ENCODE results near the gene CCDC51. TPM values are rescaled to one million over a fixed set of nuclear protein-coding genes. Genes with fewer than 3 reads are reported as not detected.

CCDC51 gene
- polyA plus RNA-seq, 1 donor from 2014 or later: 13.4 TPM

DNA sequence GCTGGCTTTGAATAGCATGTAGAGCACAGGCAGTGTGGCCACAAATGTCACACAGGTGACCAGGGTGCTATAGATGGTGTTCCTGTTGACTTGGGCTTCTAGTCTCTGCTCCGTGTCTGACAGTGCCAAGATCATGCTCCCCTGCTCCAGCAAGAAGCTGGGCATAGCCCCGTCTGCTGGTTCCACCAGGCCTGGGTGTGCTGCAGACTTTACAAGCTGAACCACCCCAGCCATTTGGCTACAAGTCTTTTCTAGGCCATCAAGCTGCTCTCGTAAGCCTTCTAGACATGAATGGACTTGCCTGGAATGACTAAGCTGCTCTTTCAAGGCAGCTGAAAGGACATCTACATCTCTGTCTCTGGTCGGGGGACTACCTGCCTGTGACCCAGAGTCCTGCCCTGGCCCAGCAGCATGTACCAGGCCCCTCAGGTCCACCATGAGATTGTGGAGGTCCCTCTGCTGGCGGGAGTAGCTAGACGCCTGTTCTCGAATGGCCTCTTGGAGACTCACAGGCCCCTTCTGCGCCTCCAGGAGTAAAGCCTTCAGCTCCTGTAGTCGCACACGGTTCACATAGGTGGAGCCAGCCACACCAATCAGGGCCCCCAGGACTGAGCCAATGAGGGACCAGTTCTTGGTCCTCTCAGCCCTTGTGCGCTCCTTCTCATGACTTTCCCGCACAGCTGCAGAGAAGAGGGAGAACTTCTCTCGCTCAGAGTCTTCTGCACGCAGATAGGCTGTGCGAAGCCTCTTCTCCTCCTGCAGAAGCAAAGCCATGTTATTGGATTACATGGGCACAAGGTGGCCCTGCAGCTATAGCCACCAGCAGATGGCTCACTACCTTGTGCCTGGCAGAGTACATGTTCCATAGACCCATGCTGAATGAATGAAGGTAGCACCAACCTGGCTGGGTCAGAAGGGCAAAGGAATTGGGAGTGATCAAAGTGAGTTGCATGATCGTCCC, 7.2 kb downstream of the CCDC51 start:
- Mint-ChIP-seq H3K4me1 (peaks cover 2 to 4% (median 2%) of the 10 kb centered on the region in 3 donors), H3K36me3 (peaks cover 2% of the 10 kb centered on the region), H3K27me3 (peaks cover 12% of the 10 kb centered on the region), H3K27ac (no peak overlapping the region), H3K4me3 (peak overlapping the region in 1 of 4 donors; percentile 50), H3K9me3 (no peaks in the 10 kb centered on the region)

DNA sequence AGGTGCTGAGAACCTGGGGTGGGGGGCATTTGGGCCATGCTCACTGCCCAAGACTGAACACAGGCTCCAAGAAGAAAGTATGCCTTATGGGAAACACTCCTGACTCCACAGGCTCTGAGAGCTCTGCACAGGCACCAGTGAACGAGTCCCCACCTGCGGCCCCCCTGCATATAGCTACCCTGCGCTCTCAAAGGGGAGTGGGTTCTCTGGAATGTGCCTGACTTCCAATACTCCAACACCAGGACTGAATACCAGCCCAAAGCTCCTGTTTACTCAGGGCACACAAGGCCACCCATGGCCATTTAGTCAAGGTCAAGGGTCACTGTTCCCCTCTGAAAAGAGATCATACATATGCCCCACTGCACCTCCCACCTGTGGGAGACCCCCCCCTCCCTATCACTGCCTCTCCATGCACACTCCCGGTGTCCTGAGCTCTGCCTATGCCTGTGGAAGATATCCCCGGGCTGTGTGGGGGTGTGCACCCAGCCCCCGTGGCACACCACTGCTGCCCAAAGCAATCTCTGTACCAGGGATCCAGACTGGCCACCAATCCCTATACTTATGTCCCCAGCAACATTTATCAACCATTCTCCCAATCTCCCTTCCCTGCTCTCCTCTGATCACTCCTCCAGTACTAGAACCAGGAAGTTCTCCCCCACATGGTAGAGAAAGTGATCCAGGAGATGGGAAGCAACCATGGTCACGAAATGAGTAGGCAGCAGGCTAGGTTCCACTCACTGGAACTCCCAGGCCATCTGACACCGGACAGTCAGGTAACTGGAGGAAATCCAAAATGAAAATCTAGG, 8.5 kb downstream of the CCDC51 start:
- Mint-ChIP-seq H3K27me3 (peaks cover 12% of the 10 kb centered on the region), H3K4me1 (peaks cover 0 to 3% (median 3%) of the 10 kb centered on the region in 3 donors), H3K36me3 (peaks cover 2% of the 10 kb centered on the region), H3K27ac (no peak overlapping the region), H3K4me3 (peak overlapping the region in 3 of 4 donors; percentile 49 to 79 (median 78)), H3K9me3 (no peaks in the 10 kb centered on the region)

DNA sequence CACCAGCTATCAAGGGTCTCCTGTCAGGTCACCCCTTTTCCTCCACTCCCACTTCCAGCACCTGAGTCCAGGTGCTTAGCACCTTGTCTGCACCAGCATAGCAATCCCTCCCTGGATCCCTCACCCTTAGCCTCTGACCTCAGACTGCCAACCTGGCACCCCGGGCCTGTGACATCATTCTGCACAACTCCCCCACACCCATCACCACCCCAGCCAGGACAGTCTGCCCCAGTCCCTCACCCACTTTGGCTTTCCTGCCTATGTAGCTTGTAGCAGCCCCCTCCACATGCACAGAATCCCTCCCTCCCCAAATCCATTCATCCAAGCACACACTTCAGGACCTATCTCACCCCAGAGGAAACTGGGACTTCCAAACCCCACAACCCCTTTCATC, 9.2 kb downstream of the CCDC51 start:
- Mint-ChIP-seq H3K4me3 (peak overlapping the region; percentile 49 to 91 (median 78)), H3K27me3 (peaks cover 12% of the 10 kb centered on the region), H3K4me1 (peaks cover 2 to 3% (median 3%) of the 10 kb centered on the region in 3 donors), H3K9me3 (no peaks in the 10 kb centered on the region), H3K36me3 (peaks cover 2% of the 10 kb centered on the region), H3K27ac (peak overlapping the region in 1 of 3 donors; percentile 62)

DNA sequence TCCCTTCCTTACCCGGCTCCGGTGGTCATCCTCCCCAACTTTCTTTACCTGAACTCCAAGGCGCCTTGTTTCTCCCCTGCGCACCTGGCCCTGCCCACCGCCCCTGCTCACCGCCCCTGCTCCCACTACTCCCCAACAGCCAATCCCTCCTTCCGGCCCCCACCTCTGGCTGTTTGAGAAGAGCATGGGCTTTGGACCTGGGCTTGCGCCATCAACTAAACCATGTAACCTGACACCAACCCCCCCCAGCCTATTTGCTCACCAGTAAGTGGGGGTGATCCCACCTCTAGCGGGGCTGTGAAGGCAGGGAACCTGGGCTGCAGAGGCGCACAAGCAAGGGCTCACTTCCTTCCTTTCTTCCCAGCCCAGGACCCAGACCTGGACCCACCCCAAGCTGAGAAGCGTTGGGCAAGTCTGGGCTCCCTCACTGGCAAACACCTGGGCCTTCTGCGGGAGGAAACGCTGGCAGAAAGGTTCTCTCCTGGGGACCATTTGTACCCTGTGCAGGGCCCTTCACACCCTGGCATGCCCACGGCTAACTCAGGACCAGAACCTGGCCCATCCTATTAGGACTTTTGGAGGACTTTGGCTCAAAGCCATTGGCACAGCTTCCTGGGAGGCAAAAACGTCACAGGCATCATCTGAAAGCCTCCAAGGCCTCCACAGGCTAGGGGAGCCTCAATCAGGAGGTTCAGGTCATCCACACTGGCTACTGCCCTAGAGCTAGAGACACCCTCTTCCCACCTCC, 9.8 kb downstream of the CCDC51 start, which contains the start of gene PLXNB1:
Gene PLXNB1 (minus strand): TSS at position 127 of the 748 bp plus-strand sequence. CDS start 5,475 bp downstream, outside the sequence.
- H3K4me1 Mint-ChIP-seq: peaks cover 2 to 3% (median 3%) of the 10 kb centered on the region in 3 donors
- peak within 1 kb of the TSS in 1 of 3 donors; percentile 74 for H3K27ac Mint-ChIP-seq
- peak within 1 kb of the TSS; percentile 49 to 91 (median 85) for H3K4me3 Mint-ChIP-seq
- peaks cover 12% of the 10 kb centered on the region for H3K27me3 Mint-ChIP-seq
- H3K9me3 Mint-ChIP-seq: no peaks in the 10 kb centered on the region
- peaks cover 2% of the 10 kb centered on the region for H3K36me3 Mint-ChIP-seq

DNA sequence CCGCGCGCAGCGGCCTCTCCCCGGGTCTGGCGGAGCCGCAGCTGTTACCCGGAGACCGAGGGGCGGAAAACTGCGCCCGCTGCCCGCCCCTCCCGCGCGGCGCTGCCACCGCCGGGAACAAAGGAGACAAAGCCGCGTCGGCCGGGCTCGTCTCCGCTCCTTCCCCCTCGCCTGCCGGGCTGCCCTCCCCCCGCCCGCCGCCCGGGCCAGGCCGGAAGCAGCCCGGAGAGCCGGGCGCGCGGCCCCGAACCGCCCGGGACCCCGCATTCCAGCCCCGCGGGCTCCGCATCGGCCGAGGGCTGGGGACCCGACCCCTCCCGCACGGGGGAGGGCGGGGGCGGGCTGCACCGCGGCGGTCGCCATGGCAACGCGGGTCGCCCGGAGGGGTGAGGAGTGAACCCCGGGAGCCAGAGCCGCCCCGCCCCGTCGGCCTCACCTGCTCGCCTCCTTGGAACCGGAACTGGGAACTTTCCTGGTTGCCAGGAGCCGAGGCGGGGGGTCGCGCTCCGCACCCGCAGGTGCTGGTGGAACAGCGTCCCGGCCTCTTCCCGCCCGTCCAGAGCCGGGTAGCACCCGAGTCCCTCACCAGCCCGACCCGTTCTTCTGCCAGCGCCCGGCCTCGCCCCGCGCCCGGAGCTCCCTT, 10.5 kb downstream of the CCDC51 start:
- H3K9me3 Mint-ChIP-seq: no peaks in the 10 kb centered on the region
- peaks cover 2% of the 10 kb centered on the region for H3K36me3 Mint-ChIP-seq
- peaks cover 2 to 3% (median 3%) of the 10 kb centered on the region in 3 donors for H3K4me1 Mint-ChIP-seq
- H3K27ac Mint-ChIP-seq: peak overlapping the region in 1 of 3 donors; percentile 74
- H3K27me3 Mint-ChIP-seq: peaks cover 15% of the 10 kb centered on the region
- peak overlapping the region; percentile 49 to 91 (median 85) for H3K4me3 Mint-ChIP-seq

DNA sequence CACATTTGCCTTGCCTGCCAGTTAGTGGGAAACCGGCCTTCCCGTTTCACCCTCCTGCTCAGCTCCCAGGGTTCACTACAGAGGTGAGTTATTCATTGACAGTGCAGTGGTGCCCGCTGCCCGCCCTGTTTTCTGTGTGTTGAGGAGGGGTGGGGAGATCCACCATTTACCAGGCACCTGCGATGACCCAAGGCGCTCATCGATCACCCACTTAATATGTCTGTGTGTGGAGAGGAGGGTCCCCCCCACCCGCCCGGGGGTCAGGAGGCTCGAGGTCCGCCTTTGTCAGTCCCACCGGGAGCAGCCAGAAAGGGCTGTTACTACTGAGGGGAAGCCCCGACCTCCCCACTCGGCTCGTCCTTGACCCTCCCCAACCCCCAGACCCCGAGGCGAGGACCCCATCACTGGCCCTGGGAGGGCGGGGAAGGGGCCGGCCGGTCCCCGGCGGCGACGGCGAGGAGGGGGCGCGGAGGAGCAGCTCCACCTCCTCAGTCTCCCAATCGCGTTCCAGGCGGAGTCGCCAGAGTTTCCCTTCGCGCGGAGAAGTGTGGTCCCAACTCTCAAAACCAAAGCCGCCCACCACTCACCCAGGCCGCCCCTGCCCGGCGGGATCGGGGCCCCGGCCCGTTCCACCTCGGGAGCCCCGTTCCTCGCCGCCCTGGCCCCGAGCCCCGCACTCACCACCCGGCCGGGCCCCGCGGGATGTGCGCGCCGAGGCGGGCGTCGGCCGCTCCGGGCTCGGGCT, 11.2 kb downstream of the CCDC51 start:
- Mint-ChIP-seq H3K9me3 (no peaks in the 10 kb centered on the region), H3K27ac (no peak overlapping the region), H3K36me3 (peaks cover 2% of the 10 kb centered on the region), H3K27me3 (peaks cover 15% of the 10 kb centered on the region), H3K4me1 (peaks cover 2 to 3% (median 3%) of the 10 kb centered on the region in 3 donors), H3K4me3 (peak overlapping the region; percentile 54 to 73 (median 60))

DNA sequence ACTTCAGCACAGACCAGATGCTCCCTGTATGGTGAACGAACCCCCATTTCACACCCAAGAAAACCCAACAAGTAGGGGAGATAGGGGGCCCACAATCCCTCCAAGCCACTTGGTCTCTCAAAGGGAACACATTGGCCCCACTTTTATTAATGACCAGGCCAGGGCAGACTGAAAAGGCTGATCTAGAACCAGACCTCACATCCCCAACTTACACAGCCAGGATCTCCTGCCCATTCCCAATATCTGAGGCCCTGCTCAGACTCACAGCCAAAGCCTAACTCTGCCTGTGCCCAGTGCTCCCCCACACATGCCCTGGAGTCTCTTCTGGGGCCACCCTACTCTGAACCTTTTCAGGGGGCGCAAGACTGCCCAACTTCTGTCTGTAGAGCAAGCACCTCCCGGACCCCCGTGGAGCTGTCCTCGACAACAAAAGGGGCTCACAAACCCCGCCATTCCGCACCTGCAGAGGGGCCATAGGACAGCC, 11.8 kb downstream of the CCDC51 start:
- H3K9me3 Mint-ChIP-seq: no peaks in the 10 kb centered on the region

DNA sequence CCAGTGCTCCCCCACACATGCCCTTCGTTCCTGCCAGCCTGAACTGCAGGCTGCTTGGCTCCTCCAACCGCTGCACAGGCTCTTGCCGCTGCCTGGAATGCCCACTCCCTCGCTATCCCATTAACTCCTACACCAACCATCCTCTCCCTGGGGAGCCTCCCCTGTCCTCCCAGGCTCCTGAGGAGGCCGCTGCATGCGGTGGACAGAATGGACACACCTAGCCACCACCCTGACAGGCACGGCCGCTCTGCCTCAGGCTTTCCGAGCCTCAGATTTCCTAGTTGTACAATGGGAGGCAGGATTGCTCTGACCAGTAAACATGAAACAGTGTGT, 12.3 kb downstream of the CCDC51 start:
- H3K9me3 Mint-ChIP-seq: no peaks in the 10 kb centered on the region
- peaks cover 18% of the 10 kb centered on the region for H3K27me3 Mint-ChIP-seq
- peaks cover 2% of the 10 kb centered on the region for H3K36me3 Mint-ChIP-seq
- H3K4me1 Mint-ChIP-seq: peaks cover 2 to 3% (median 3%) of the 10 kb centered on the region in 3 donors
- H3K4me3 Mint-ChIP-seq: peak overlapping the region in 3 of 4 donors; percentile 24 to 73 (median 66)
- peak overlapping the region in 1 of 3 donors; percentile 39 for H3K27ac Mint-ChIP-seq

More for the DNA sequence above, 11.8 kb downstream of the CCDC51 start:
- H3K27ac Mint-ChIP-seq: peak overlapping the region in 1 of 3 donors; percentile 39
- peaks cover 2 to 3% (median 3%) of the 10 kb centered on the region in 3 donors for H3K4me1 Mint-ChIP-seq
- H3K4me3 Mint-ChIP-seq: peak overlapping the region; percentile 54 to 73 (median 60)
- H3K36me3 Mint-ChIP-seq: peaks cover 2% of the 10 kb centered on the region
- peaks cover 15% of the 10 kb centered on the region for H3K27me3 Mint-ChIP-seq

DNA sequence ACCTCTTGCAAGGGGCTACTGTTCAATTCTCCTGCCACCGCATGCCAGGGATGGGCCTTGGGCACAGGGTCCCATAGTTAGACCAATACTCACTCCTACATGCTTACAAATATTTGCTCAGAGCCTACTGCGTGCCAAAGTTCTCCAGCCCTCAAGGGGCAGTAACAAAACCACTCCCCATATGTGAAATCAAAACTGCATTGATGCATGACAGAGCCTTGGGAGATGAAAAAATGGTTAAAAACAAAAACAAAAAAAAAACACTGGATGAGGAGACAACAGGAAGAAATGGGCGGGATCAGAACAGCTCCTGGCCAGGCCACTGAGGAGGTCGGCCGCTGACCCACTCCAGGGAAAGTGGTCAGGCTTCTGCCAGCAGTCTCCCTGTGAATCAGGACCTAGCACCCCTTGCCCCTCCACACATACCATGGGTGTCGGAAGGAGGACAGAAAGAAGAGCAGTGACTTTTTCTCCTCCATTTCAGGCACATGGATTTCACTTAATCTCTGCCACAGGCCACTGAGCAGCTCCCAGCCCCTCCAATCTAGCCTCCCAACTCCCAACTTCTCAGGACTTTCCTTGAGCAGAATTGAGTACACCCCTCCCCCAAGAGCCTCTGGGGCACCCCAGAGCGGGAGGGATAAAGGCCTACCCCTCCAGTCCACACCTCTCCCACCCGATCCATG, 12.8 kb downstream of the CCDC51 start:
- H3K4me3 Mint-ChIP-seq: peak overlapping the region in 2 of 4 donors; percentile 23 to 63
- peaks cover 18% of the 10 kb centered on the region for H3K27me3 Mint-ChIP-seq
- H3K9me3 Mint-ChIP-seq: no peaks in the 10 kb centered on the region
- H3K4me1 Mint-ChIP-seq: peaks cover 2 to 3% (median 3%) of the 10 kb centered on the region in 3 donors
- H3K36me3 Mint-ChIP-seq: peaks cover 2% of the 10 kb centered on the region
- H3K27ac Mint-ChIP-seq: no peak overlapping the region

DNA sequence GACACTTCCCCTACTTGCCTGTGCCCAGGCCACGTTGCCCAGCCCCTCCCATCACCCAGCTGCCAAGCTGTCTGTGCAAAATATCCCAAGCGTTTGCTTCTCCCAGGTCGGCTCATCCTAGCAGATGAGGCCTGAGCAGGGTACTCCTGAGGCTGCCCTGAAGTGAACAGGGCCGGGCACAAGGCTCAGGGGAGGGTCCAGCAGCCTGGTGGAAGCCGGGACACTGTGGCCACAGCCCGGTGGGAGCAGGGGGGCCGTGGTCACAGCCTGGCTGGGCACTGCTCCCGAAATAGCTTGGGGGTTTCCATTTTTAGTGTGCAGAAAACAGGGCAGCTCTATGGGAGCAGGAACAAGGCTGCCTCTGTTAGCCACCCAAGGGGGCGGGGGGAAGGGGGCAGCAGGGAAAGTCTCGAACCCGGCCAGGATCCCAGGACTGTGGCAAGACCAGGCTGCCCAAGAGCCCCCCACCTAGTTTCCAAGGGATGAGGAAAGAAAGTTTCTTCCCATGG, 13.5 kb downstream of the CCDC51 start:
- H3K4me1 Mint-ChIP-seq: peaks cover 2 to 6% (median 3%) of the 10 kb centered on the region in 3 donors
- no peak overlapping the region for H3K4me3 Mint-ChIP-seq
- H3K27me3 Mint-ChIP-seq: peaks cover 19% of the 10 kb centered on the region
- H3K27ac Mint-ChIP-seq: no peak overlapping the region
- no peaks in the 10 kb centered on the region for H3K36me3 Mint-ChIP-seq
- no peaks in the 10 kb centered on the region for H3K9me3 Mint-ChIP-seq

DNA sequence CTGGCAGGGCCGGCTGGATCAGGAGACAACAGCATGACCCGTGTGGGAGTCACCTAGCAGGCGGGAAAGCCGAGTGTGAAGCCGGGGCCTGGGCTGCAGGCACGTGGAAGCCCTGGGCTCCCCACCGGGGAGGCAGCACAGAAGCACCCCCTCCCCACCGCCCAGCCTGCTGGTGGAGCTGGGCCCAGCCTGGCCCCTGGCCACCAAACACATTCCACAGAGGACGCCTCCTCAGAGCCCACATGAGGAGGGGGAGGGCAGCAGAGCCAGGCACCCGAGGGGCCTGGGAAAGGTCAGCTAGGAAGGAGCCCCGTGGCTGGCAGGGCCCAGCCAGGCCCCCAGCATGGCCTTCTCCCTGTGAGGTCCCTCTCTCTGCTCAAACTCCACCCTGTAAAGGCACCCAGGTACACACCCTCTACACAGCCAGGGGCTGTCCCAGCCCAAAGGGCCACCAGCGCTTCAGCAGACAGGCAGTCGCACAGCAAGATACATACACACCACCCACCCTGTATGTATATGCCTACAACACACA, 14.6 kb downstream of the CCDC51 start:
- Mint-ChIP-seq H3K36me3 (no peaks in the 10 kb centered on the region), H3K4me1 (peaks cover 2 to 6% (median 3%) of the 10 kb centered on the region in 3 donors), H3K27ac (no peak overlapping the region), H3K4me3 (no peak overlapping the region), H3K27me3 (peaks cover 14% of the 10 kb centered on the region), H3K9me3 (no peaks in the 10 kb centered on the region)

DNA sequence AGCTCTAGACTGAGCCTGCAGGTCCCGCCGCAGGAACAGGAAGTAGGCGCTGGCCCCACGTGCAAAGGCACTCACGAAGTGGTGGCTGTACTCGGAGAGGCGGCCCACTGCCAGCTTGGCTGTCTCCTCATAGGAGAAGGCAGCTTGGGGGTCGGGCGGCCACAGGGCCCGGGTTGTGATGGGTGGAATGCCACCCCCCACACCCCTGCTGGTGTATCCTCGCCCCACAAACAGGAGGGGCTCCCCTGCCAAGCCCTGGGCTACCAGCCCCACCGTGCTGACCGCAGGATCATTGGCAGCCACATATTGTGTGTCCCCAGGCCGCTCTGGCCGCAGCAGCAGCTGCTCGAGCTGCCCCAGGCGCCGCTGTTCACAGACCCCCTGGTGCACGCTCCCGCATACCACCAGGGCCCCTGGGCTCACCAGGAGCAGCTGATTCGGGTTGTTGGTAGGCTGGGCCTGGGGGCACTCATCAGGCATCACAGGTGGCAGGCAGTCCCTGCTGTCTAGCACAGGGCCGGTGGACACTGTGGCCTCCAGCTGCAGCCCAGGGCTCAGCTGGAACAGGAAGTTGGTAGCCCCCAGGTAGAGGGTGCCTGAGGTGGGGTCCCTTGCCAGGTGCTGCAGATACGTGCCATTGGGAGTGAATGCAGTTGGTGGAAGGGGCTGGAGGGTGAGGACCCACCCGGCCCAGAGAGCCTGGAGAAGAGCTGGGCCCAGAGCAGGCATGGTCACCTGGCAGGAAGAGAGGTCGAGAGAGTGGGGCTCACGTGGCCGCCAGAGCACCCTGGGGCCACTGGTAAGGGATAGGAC, 15.8 kb downstream of the CCDC51 start:
- H3K4me3 Mint-ChIP-seq: no peak overlapping the region
- no peaks in the 10 kb centered on the region for H3K36me3 Mint-ChIP-seq
- no peaks in the 10 kb centered on the region for H3K9me3 Mint-ChIP-seq
- H3K27ac Mint-ChIP-seq: no peak overlapping the region
- peaks cover 2 to 4% (median 3%) of the 10 kb centered on the region in 3 donors for H3K4me1 Mint-ChIP-seq
- H3K27me3 Mint-ChIP-seq: peaks cover 11% of the 10 kb centered on the region

Measured in IgD-negative memory B cell (primary cell).